ENCODE measurements around the gene HGD. TPM values are rescaled to one million over a fixed set of nuclear protein-coding genes. Genes with fewer than 3 reads are reported as not detected.

Gene HGD
- polyA plus RNA-seq, 3 donors: 0.29 to 0.38 TPM; not detected in 1

- H3K4me1 ChIP-seq (ENCODE audit: control insufficient read depth in 1 of 2, insufficient read depth in 2 of 2, low read length in 2 of 2): no peaks in the 10 kb centered on the region
- no peaks in the 10 kb centered on the region for H3K9me3 ChIP-seq (replicated peaks in 1 of 2; ENCODE audit: control insufficient read depth in 1 of 2, insufficient read depth in 1 of 2, low read length in 2 of 2)
- Mint-ChIP-seq H3K9me3 (no peaks in the 10 kb centered on the region), H3K27me3 (ENCODE audit: low read depth in 3 of 3) (no peaks in the 10 kb centered on the region), H3K4me3 (no peak overlapping the region), H3K36me3 (peaks cover 21 to 24% of the 10 kb centered on the region in 2 donors), H3K4me1 (peaks cover under 1% of the 10 kb centered on the region), H3K27ac (no peak overlapping the region)
- no peaks in the 10 kb centered on the region for H3K79me2 ChIP-seq (ENCODE audit: insufficient read depth, low read length)
- H2AFZ ChIP-seq (ENCODE audit: insufficient read depth, low read depth, low read length, poor library complexity, severe bottlenecking): no peak overlapping the region
- peaks cover 0 to 25% of the 10 kb centered on the region in 2 donors for H3K36me3 ChIP-seq (replicated peaks in 1 of 2; ENCODE audit: control insufficient read depth in 1 of 2, insufficient read depth in 2 of 2, low read length in 2 of 2)
- H3K27ac ChIP-seq (ENCODE audit: low read depth in 1 of 2, low read length in 2 of 2): no peak overlapping the region
- no peaks in the 10 kb centered on the region for H4K20me1 ChIP-seq (ENCODE audit: insufficient read depth, low read length)
- WGBS (ENCODE audit: insufficient coverage): no CpG with 5 or more reads among the region's 1 CpG
- intact Hi-C loops (cut with micrococcal nuclease): no loop called here
- no peak overlapping the region for H3K4me2 ChIP-seq (replicated peaks; ENCODE audit: extremely low read depth, low read length, poor library complexity, severe bottlenecking)
- no peaks in the 10 kb centered on the region for H3K27me3 ChIP-seq (ENCODE audit: control insufficient read depth in 2 of 2, insufficient read depth in 2 of 2, low read length in 2 of 2)
- H3K4me3 ChIP-seq (replicated peaks in 1 of 3; ENCODE audit: low read depth in 2 of 3, low read length in 3 of 3): no peak overlapping the region
- no peak for DNase-seq
- H3K9ac ChIP-seq (ENCODE audit: insufficient read depth, low read length, poor library complexity, severe bottlenecking): no peak overlapping the region
- TF ChIP-seq CTCF (IDR thresholded peaks at IDR 0.05): no peak
Measured at GRCh38 chr3:120693439-120694171, 11.6 kb upstream of the HGD start.

DNA sequence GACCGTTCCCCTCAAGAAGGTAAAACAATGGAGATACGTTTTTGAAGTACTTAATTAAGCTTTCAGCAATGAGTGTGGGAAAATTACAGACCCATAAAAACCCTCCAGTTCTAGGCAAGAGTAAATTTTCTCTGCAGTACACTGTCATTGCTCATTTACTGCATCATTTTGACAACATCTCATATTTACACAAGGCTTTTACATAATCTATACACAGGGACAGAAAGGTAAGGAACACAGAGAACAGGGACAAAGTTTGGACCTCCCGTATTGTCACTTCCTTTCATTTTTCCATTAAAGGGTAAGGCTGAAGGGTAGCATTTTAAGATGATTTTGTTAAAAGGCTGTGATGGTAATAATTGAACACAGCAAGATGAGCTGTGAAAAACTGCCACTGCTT lies 7.4 kb upstream of the HGD start:
- Histone ChIP-seq H2AFZ (ENCODE audit: insufficient read depth, low read depth, low read length, poor library complexity, severe bottlenecking) (no peak overlapping the region), H3K27me3 (ENCODE audit: control insufficient read depth in 2 of 2, insufficient read depth in 2 of 2, low read length in 2 of 2) (no peaks in the 10 kb centered on the region), H3K36me3 (replicated peaks in 1 of 2; ENCODE audit: control insufficient read depth in 1 of 2, insufficient read depth in 2 of 2, low read length in 2 of 2) (no peaks in the 10 kb centered on the region), H3K4me2 (replicated peaks; ENCODE audit: extremely low read depth, low read length, poor library complexity, severe bottlenecking) (no peak overlapping the region), H3K9ac (ENCODE audit: insufficient read depth, low read length, poor library complexity, severe bottlenecking) (no peak overlapping the region), H4K20me1 (ENCODE audit: insufficient read depth, low read length) (no peaks in the 10 kb centered on the region), H3K9me3 (replicated peaks in 1 of 2; ENCODE audit: control insufficient read depth in 1 of 2, insufficient read depth in 1 of 2, low read length in 2 of 2) (no peaks in the 10 kb centered on the region), H3K27ac (ENCODE audit: low read depth in 1 of 2, low read length in 2 of 2) (no peak overlapping the region), H3K4me1 (ENCODE audit: control insufficient read depth in 1 of 2, insufficient read depth in 2 of 2, low read length in 2 of 2) (no peaks in the 10 kb centered on the region), H3K4me3 (replicated peaks in 1 of 3; ENCODE audit: low read depth in 2 of 3, low read length in 3 of 3) (no peak overlapping the region), H3K79me2 (ENCODE audit: insufficient read depth, low read length) (no peaks in the 10 kb centered on the region)
- no peaks in the 10 kb centered on the region for H3K27me3 Mint-ChIP-seq (ENCODE audit: low read depth in 3 of 3)
- H3K36me3 Mint-ChIP-seq: peaks cover 10 to 15% of the 10 kb centered on the region in 2 donors
- WGBS (ENCODE audit: insufficient coverage): no CpG with 5 or more reads among the region's 3 CpGs
- no peaks in the 10 kb centered on the region for H3K9me3 Mint-ChIP-seq
- no peak for DNase-seq
- H3K4me3 Mint-ChIP-seq: no peak overlapping the region
- no peak for TF ChIP-seq CTCF (IDR thresholded peaks at IDR 0.05)
- H3K4me1 Mint-ChIP-seq: peaks cover 5% of the 10 kb centered on the region
- intact Hi-C loops (cut with micrococcal nuclease): no loop called here
- H3K27ac Mint-ChIP-seq: peak overlapping the region in 1 of 7 donors; percentile 1

Measured in CD14-positive monocyte (primary cell).